ENCODE data around the gene HAUS8. TPM values are rescaled to one million over a fixed set of nuclear protein-coding genes. Genes with fewer than 3 reads are reported as not detected.
"Not testable (repeated sequence)": the region's sequence is repeated elsewhere in the genome, so short reads cannot be mapped to it uniquely, and the experiment has no call there.

The HAUS8 gene
- total RNA-seq, 1 donor from 2014 or later, result 10.8 TPM

DNA sequence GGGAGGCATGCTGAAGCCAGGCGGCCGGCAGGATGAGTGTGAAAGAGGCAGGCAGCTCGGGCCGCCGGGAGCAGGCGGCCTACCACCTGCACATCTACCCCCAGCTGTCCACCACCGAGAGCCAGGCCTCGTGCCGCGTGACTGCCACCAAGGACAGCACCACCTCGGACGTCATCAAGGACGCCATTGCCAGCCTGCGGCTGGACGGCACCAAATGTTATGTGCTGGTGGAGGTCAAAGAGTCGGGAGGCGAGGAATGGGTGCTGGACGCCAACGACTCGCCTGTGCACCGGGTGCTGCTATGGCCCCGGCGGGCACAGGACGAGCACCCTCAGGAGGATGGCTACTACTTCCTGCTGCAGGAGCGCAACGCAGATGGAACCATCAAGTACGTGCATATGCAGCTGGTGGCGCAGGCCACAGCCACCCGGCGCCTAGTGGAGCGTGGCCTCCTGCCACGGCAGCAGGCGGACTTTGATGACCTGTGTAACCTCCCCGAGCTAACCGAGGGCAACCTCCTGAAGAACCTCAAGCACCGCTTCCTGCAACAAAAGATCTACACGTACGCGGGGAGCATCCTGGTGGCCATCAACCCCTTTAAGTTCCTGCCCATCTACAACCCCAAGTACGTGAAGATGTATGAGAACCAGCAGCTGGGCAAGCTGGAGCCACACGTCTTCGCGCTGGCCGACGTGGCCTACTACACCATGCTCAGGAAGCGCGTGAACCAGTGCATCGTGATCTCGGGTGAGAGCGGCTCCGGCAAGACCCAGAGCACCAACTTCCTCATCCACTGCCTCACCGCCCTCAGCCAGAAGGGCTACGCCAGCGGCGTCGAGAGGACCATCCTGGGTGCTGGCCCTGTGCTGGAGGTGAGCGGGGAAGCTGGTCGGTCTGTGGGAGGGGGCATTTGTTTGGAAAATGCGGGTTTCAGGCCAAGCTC lies 26.7 kb upstream of the HAUS8 start:
- no peak for DNase-seq (ENCODE audit: low spot score)

DNA sequence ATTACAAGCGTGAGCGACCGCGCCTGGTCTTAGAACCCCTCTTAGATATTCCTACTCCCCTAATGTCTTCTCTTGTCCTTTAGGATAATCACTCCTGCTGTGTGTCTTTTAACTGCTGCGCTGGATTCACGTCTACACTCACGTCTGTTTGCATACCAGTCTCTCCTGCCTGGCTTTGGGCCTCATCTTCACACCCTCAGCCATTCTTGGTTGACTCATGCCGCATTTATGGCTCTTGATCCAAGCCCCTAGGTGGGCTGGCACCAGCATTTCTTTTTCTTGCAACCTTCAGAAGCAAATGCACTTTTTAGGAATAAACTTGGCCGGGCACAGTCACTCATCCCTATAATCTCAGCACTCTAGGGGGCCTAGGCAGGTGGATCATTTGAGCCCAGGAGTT lies 23.1 kb upstream of the HAUS8 start:
- DNase-seq (ENCODE audit: low spot score), result no peak

GRCh38 chr19:17097593-17098126 lies 22.4 kb upstream of the HAUS8 start:
- no peak for DNase-seq (ENCODE audit: low spot score)

GRCh38 chr19:17095141-17095919 lies 20.1 kb upstream of the HAUS8 start:
- DNase-seq (ENCODE audit: low spot score), result no peak

GRCh38 chr19:17094694-17095093 lies 19.4 kb upstream of the HAUS8 start:
- not testable (repeated sequence) for DNase-seq (ENCODE audit: low spot score)

DNA sequence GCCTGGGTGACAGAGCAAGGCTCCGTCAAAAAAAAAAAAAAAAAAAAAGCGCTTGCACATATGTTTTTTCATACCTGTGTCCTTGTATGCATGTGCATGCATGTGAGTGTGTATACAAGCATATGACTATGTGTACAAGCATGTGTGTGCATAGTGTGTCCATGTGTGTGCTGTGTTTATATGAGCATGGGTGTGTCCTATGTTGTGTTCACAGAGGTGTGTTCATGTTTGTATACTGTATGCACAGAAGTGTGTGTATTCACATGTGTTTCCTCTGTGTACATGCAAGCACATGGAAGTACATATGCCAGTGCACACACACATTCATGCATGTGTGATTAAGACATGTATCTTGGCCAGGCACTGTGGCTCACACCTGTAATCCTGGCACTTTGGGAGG lies 17.4 kb upstream of the HAUS8 start:
- no peak for DNase-seq (ENCODE audit: low spot score)

DNA sequence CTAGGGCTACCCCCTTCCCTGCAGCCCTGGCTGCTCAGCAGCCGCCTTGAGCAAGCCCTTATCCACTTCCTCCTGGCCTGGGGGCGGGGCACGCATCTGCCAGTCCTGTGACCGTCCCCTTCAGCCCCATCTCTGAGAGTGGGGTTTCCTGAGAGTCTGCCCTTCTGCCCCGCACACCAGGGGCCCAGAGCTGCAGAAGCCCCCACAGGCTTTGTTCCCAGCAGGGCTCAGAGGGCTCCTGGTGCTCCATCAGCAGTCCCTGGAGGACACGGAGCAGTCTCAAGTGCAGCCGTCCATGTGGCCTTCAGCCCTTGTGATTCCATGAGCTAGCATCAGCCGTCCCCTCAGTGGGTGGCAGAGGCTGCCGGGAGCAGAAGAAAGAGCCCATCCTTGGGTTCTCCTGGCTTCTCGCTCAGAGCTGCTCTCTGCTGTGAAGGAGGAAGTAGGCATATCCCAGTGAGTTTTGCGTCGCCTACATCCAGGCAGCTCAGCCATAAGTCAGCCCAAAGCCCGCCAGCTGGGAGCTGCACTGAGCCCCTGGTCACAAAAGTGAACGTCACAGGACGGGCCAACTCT lies 16.6 kb upstream of the HAUS8 start:
- DNase-seq (ENCODE audit: low spot score), result peak; percentile 60

- DNase-seq (ENCODE audit: low spot score), result no peak
Observed at GRCh38 chr19:17090583-17090982, 15.3 kb upstream of the HAUS8 start.

DNA sequence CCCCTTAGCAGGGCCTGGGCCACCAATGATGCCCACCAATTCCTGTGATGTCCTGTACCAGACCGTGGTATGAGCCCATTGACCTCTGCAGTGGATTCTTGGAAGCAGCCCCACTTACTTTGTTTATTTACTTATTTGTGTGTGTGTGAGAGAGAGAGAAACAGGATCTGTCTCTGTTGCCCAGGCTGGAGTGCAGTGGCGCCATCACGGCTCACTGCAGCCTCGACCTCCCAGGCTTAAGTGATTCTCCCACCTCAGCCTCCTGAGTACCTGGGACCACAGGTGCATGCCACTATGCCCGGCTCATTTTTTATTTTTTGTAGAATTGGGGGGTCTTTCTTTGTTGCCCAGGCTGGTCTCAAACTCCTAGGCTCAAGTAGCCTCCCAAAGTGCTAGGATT lies 13.3 kb upstream of the HAUS8 start:
- no peak for DNase-seq (ENCODE audit: low spot score)

DNA sequence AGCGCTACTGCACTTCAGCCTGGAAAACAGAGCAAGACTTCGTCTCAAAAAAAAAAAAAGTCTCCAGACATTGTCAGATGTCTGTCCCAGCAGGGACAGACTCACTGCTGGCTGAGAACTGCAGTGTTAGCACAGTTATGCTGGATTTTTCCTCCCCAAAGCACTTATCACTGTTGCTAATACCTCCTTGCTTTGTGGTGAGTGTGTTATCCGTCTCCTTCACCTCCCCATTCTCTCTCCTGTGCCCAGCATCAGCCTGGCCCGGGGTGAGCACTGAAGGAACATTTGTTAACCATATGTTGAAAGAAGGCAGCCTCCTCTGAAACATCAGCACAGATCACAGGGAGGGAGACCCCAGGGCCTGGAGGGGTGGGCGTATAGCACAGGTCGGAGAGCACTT lies 11.6 kb upstream of the HAUS8 start:
- no peak for DNase-seq (ENCODE audit: low spot score)

DNA sequence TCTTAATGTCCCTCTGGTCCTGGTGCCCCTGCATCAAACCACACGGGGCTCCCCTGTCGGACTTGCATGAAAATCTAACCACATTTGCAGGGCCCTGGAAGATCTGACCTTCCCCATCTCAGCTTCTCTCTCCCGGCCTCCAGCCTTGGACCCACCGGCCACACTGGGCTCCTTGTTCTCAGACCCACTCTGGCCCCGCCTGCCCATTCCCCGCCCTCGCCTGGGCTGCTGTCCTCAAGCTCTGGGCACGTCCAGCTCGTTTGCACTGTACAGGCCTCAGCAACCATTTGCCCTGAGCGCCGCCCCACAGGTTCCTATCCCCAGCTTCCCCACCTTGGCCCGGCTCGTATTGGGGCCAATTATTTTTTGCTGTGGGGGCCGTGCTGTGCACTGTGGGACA lies 10.9 kb upstream of the HAUS8 start:
- DNase-seq (ENCODE audit: low spot score), result no peak

DNA sequence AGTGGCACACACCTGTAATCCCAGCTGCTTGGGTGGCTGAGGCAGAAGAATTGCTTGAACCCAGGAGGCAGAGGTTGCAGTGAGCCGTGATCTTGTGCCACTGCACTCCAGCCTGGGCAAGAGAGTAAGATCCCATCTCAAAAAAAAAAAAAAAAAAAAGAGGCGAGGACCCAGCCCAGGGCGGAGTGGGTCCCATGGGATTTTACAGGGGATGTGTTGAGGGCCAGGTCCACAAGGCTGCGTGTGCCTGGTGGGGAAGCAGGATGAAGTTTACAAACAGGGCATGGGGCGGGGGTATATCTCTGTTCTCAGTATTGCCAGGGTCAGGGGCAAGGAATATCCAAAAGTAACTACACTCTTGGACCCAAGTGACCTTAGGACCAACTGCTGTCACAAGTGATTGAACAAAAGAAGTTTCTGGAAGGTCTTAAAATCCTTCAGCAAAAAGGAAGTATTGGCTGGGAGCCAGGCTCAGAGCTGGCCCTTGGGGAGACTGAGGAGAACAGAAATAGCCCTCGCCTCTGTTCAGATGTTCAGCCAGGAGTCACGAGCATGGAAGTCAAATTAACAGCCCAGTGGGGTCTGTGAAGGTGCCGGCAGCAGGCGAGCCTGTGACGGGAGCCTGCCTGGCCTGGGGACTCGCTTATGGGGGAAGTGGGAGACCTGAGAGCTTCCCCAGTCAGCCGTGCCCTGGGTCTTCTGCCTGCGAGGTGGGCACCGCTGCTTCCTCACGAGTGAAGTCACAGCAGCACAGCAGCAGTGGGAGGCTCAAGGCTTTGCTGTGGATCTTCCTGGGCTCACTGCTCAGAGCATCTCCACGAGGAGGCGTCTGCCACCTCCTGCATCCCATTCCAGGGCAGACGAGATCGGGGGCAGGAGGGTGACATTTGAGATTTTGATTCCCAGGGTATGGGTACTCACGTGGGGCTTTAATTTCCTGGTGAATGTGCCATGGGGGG lies 6.7 kb upstream of the HAUS8 start:
- DNase-seq (ENCODE audit: low spot score), result no peak

GRCh38 chr19:17080440-17080801 lies 5.2 kb upstream of the HAUS8 start:
- no peak for DNase-seq (ENCODE audit: low spot score)

GRCh38 chr19:17079710-17080439 lies 4.6 kb upstream of the HAUS8 start:
- DNase-seq (ENCODE audit: low spot score), result peak; percentile 81

GRCh38 chr19:17078920-17079709 lies 3.9 kb upstream of the HAUS8 start:
- no peak for DNase-seq (ENCODE audit: low spot score)

DNA sequence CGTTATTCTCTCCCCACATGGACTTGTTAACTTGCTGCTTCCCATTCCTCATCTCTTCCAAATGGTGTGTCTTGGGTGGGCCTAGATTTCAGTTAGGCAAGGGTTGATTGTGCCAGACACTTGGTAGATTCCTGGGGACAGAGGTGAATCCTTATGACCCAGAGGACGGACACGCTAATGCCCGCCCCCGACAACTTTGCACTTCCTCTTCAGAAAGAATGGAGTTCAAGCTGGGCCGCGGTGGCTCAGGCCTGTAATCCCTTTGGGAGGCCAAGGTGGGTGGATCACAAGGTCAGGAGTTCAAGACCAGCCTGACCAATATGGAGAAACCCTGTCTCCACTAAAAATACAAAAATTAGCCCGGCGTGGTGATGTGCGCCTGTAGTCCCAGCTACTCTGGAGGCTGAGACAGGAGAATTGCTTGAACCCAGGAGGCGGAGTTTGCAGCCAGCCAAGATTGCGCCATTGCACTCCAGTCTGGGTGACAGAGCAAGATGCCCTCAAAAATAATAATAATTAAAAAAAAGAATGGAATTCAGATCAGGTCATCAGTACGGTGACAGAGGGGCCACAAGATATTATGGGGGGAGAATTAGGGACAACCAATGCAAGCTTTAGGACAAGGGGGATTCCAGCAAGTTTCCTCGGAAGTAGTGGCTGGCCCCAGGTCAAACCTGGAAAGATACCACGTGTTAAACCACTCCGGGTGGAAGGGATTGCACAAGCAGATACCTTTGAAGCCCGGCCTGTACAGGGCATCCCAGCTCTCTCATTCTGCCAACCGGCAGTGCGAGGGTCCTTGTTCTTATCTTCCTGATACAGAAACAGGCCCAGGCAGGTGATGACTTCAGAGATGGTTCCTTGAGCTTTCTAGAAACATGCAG lies 3.0 kb upstream of the HAUS8 start:
- no peak for DNase-seq (ENCODE audit: low spot score)

- DNase-seq (ENCODE audit: low spot score), result no peak
Observed at GRCh38 chr19:17077447-17078028, 2.3 kb upstream of the HAUS8 start.

- DNase-seq (ENCODE audit: low spot score), result peak; percentile 52
Observed at GRCh38 chr19:17076543-17076991, 1.3 kb upstream of the HAUS8 start.

Data from ureter (tissue), 1 donor.